ENCODE measurements around the gene MUCL3. TPM values are rescaled to one million over a fixed set of nuclear protein-coding genes. Genes with fewer than 3 reads are reported as not detected.

MUCL3 gene, protein sequence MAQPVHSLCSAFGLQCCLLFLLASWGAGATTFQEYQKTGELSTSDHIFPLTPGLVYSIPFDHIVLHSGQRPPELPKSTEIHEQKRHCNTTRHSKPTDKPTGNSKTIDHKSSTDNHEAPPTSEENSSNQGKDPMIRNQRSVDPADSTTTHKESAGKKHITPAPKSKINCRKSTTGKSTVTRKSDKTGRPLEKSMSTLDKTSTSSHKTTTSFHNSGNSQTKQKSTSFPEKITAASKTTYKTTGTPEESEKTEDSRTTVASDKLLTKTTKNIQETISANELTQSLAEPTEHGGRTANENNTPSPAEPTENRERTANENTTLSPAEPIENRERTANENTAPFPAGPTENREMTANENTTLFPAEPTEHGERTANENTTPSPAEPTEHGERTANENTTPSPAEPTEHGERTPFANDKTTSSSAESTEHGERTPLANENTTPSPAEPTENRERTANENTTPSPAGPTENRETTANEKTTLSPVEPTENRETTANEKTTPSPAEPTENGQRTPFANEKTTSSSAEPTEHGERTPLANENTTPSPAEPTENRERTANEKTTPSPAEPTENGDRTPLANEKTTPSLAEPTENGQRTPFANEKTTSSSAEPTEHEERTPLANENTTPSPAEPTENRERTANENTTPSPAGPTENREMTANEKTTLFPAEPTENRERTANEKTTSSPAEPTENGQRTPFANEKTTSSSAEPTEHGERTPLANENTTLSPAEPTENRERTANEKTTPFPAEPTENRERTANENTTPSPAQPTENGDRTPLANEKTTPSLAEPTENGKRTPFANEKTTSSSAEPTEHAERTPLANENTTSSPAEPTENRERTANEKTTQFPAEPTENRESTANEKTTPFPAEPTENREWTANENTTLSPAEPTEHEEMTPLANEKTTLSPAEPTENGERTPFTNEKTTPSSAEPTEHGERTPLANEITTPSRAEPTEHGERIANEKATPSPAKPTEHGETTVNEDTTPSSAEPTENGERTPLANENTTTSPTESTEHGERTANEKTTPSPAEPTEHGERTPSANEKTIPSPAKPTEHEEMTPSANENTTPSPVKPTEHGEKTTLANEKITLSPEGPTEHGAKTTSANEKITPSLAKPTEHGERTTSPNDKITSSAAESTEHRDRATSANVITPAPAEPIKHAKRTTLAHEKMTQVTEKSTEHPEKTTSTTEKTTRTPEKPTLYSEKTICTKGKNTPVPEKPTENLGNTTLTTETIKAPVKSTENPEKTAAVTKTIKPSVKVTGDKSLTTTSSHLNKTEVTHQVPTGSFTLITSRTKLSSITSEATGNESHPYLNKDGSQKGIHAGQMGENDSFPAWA (N-terminal part only)
- under 0.01 TPM in 1 of 2 replicates, not detected in the other for total RNA-seq

- DNase-seq (ENCODE audit: low read depth), result no peak
- TF ChIP-seq, protein P1, sequence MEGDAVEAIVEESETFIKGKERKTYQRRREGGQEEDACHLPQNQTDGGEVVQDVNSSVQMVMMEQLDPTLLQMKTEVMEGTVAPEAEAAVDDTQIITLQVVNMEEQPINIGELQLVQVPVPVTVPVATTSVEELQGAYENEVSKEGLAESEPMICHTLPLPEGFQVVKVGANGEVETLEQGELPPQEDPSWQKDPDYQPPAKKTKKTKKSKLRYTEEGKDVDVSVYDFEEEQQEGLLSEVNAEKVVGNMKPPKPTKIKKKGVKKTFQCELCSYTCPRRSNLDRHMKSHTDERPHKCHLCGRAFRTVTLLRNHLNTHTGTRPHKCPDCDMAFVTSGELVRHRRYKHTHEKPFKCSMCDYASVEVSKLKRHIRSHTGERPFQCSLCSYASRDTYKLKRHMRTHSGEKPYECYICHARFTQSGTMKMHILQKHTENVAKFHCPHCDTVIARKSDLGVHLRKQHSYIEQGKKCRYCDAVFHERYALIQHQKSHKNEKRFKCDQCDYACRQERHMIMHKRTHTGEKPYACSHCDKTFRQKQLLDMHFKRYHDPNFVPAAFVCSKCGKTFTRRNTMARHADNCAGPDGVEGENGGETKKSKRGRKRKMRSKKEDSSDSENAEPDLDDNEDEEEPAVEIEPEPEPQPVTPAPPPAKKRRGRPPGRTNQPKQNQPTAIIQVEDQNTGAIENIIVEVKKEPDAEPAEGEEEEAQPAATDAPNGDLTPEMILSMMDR (IDR thresholded peaks at IDR 0.05; ENCODE audit: insufficient read depth, low read length, severe bottlenecking), result no peak
- Histone ChIP-seq H3K36me3 (ENCODE audit: control insufficient read depth, insufficient read depth, low read length) (no peaks in the 10 kb centered on the region), H3K4me3 (ENCODE audit: low read depth, low read length) (no peak within 1 kb of the TSS), H3K27me3 (ENCODE audit: control insufficient read depth, insufficient read depth, low read length) (no peaks in the 10 kb centered on the region)
- no peak for FAIRE-seq
Measured at GRCh38 chr6:30940361-30940986, at the start of gene MUCL3. MUCL3 (plus strand) TSS chr6:30940973; CDS start chr6:30941000, 27 bp downstream.

DNA sequence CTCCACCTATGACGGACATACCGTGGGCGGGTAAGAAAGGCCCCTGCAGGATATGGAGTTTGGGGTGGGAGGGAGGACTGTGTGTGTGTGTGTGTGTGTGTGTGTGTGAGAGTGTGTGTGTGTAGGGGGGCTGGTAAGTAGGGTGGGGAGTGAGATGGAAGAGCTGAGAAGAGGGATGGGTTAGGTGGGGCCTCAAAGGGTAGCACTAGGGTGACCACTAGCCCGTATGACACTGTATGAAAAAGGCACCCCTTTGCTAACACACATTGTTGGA, 49.4 kb upstream of the MUCL3 start:
- H3K36me3 ChIP-seq (ENCODE audit: control insufficient read depth, insufficient read depth, low read length), result peaks cover 61% of the 10 kb centered on the region

GRCh38 chr6:30891816-30892538, 48.8 kb upstream of the MUCL3 start:
- TF ChIP-seq, protein P1 (IDR thresholded peaks at IDR 0.05; ENCODE audit: insufficient read depth, low read length, severe bottlenecking), result no peak
- Histone ChIP-seq H3K4me3 (ENCODE audit: low read depth, low read length) (no peak overlapping the region), H3K27me3 (ENCODE audit: control insufficient read depth, insufficient read depth, low read length) (no peaks in the 10 kb centered on the region), H3K36me3 (ENCODE audit: control insufficient read depth, insufficient read depth, low read length) (peaks cover 61% of the 10 kb centered on the region)
- DNase-seq (ENCODE audit: low read depth) (no peak), FAIRE-seq (no peak)

More for the DNA sequence above, 49.4 kb upstream of the MUCL3 start:
- H3K4me3 ChIP-seq (ENCODE audit: low read depth, low read length), result no peak overlapping the region
- no peaks in the 10 kb centered on the region for H3K27me3 ChIP-seq (ENCODE audit: control insufficient read depth, insufficient read depth, low read length)
- TF ChIP-seq, protein P1 (IDR thresholded peaks at IDR 0.05; ENCODE audit: insufficient read depth, low read length, severe bottlenecking), result no peak
- no peak for DNase-seq (ENCODE audit: low read depth)
- FAIRE-seq, result no peak

DNA sequence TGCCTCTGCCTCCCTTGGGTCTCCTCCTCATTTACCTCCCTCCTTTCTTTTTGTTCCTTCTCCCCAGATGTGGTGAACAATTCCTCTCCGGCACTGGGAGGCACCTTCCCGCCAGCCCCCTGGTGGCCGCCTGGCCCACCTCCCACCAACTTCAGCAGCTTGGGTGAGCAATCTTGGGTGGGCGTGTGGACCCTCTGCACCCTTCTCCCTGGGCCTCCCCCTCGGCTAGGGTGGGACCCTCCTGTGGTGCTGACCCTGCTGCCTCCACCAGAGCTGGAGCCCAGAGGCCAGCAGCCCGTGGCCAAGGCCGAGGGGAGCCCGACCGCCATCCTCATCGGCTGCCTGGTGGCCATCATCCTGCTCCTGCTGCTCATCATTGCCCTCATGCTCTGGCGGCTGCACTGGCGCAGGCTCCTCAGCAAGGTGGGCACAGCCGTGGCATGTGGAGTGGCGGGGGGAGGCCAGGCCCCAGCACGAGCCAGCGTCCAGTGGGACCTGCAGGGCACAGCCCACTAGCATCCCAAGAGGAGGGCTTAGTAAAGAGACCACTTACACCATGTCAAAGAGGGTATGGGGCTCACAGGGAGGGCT, 47.7 kb upstream of the MUCL3 start:
- H3K27me3 ChIP-seq (ENCODE audit: control insufficient read depth, insufficient read depth, low read length), result no peaks in the 10 kb centered on the region
- no peak overlapping the region for H3K4me3 ChIP-seq (ENCODE audit: low read depth, low read length)
- no peak for DNase-seq (ENCODE audit: low read depth)
- FAIRE-seq, result no peak
- TF ChIP-seq, protein P1 (IDR thresholded peaks at IDR 0.05; ENCODE audit: insufficient read depth, low read length, severe bottlenecking), result peak; percentile 11
- H3K36me3 ChIP-seq (ENCODE audit: control insufficient read depth, insufficient read depth, low read length), result peaks cover 68% of the 10 kb centered on the region
